Hepatocyte (in vitro differentiated cells): ENCODE measurements around the gene FILIP1. TPM values are rescaled to one million over a fixed set of nuclear protein-coding genes. Genes with fewer than 3 reads are reported as not detected.

Experiments
- DNase-seq: peaks from one replicate; pipeline ENCODE4 v3.0.0-alpha.2; 2016; ENCODE audit warnings: low spot score
- H2AFZ ChIP-seq: fragments of 200-600 bp; sonication (generic); 2 replicates; pipeline ENCODE4 v1.6.0; 2016; ENCODE audit warnings: antibody characterized with exemption, mild to moderate bottlenecking
- H3K27ac ChIP-seq: fragments of 200-600 bp; sonication (generic); 2 replicates; pipeline ENCODE4 v1.5.1; 2016; ENCODE audit warnings: mild to moderate bottlenecking
- H3K27me3 ChIP-seq: fragments of 200-600 bp; sonication (generic); 2 replicates; pipeline ENCODE4 v1.6.1; 2016
- H3K36me3 ChIP-seq: fragments of 200-600 bp; sonication (generic); replicated peaks from 2 replicates; pipeline ENCODE4 v1.5.1; 2016; ENCODE audit warnings: low read depth; ENCODE audit not compliant: insufficient read depth
- H3K4me1 ChIP-seq: fragments of 200-600 bp; sonication (generic); 2 replicates; pipeline ENCODE4 v1.5.1; 2016; ENCODE audit warnings: mild to moderate bottlenecking, moderate library complexity; ENCODE audit not compliant: insufficient read depth
- H3K4me2 ChIP-seq: fragments of 200-600 bp; sonication (generic); 2 replicates; pipeline ENCODE4 v1.6.0; 2016
- H3K4me3 ChIP-seq: fragments of 200-600 bp; sonication (generic); 2 replicates; pipeline ENCODE4 v1.5.1; 2016; ENCODE audit warnings: mild to moderate bottlenecking
- H3K79me2 ChIP-seq: fragments of 200-600 bp; sonication (generic); 2 replicates; pipeline ENCODE4 v1.6.0; 2017; ENCODE audit warnings: mild to moderate bottlenecking
- H3K9me2 ChIP-seq: fragments of 200-600 bp; sonication (generic); replicated peaks from 2 replicates; pipeline ENCODE4 v1.6.0; 2017; ENCODE audit warnings: mild to moderate bottlenecking; ENCODE audit not compliant: insufficient read depth
- H3K9me3 ChIP-seq: fragments of 200-600 bp; sonication (generic); 2 replicates; pipeline ENCODE4 v1.5.1; 2016; ENCODE audit warnings: low read depth, mild to moderate bottlenecking
- H4K20me1 ChIP-seq: fragments of 200-600 bp; sonication (generic); 2 replicates; pipeline ENCODE4 v1.6.0; 2016; ENCODE audit warnings: mild to moderate bottlenecking; ENCODE audit not compliant: insufficient read depth, poor library complexity, severe bottlenecking
- CTCF ChIP-seq: fragments of 200-600 bp; sonication (generic); IDR thresholded peaks from 2 replicates; pipeline ENCODE4 v1.5.1; 2016; ENCODE audit warnings: antibody characterized with exemption, mild to moderate bottlenecking; ENCODE audit not compliant: poor library complexity
- EZH2 ChIP-seq: fragments of 200-600 bp; sonication (generic); IDR thresholded peaks from 2 replicates; pipeline ENCODE4 v1.6.1; 2016; ENCODE audit warnings: antibody characterized with exemption, mild to moderate bottlenecking, borderline replicate concordance
- EZH2phosphoT487 ChIP-seq: fragments of 200-600 bp; sonication (generic); IDR thresholded peaks from one replicate; pipeline ENCODE4 v1.6.1; 2018; ENCODE audit warnings: antibody characterized with exemption, mild to moderate bottlenecking, low read depth, moderate library complexity; ENCODE audit not compliant: unreplicated experiment, severe bottlenecking
- WGBS: methylation state at CpG from one replicate; pipeline ENCODE4 v1.1.6; 2016; ENCODE audit warnings: low lambda C conversion rate; ENCODE audit errors: missing lambda C conversion rate; 5-methylcytosine and 5-hydroxymethylcytosine counted together
- polyA plus RNA-seq: library from polyadenylated mRNA; unstranded; fragments of >200 nt; fragmentation: Nextera tagmentation; extraction: Ambion mirVana; gene quantifications from 2 replicates; pipeline ENCODE4 v1.2.1, GENCODE V29; 2016
- total RNA-seq: library from RNA; depleted of rRNA; stranded (reverse); fragments of >200 nt; gene quantifications from 2 replicates; pipeline ENCODE4 v1.2.3, GENCODE V29; 2014

Gene FILIP1
- total and polyA plus RNA-seq, 2 experiments from 2014 or later, result 4.1 to 6.0 TPM

GRCh38 chr6:75491291-75491690 lies 2.3 kb downstream of the FILIP1 start:
- peaks cover 4% of the 10 kb centered on the region for H3K79me2 ChIP-seq
- no peak overlapping the region for H3K27ac ChIP-seq
- WGBS, result 92% methylated on average over 1 of the region's 1 CpG
- H3K9me2 ChIP-seq, result no peaks in the 10 kb centered on the region
- no peaks in the 10 kb centered on the region for H4K20me1 ChIP-seq
- DNase-seq, result no peak
- H3K4me3 ChIP-seq, result no peak overlapping the region
- H3K9me3 ChIP-seq, result no peaks in the 10 kb centered on the region
- TF ChIP-seq EZH2 (no peak), CTCF (no peak), EZH2phosphoT487 (no peak)
- H3K4me1 ChIP-seq, result peaks cover 8% of the 10 kb centered on the region
- no peaks in the 10 kb centered on the region for H3K36me3 ChIP-seq
- H2AFZ ChIP-seq, result no peak overlapping the region
- no peaks in the 10 kb centered on the region for H3K27me3 ChIP-seq
- peak overlapping the region; percentile 68 for H3K4me2 ChIP-seq

- no peak overlapping the region for H3K27ac ChIP-seq
- WGBS, result 93% methylated on average over 3 of the region's 3 CpGs
- no peaks in the 10 kb centered on the region for H3K27me3 ChIP-seq
- no peak for DNase-seq
- peaks cover 7% of the 10 kb centered on the region for H3K79me2 ChIP-seq
- peaks cover 8% of the 10 kb centered on the region for H3K4me1 ChIP-seq
- H2AFZ ChIP-seq, result no peak overlapping the region
- H3K9me3 ChIP-seq, result no peaks in the 10 kb centered on the region
- H3K36me3 ChIP-seq, result no peaks in the 10 kb centered on the region
- no peak overlapping the region for H3K4me3 ChIP-seq
- TF ChIP-seq CTCF, result no peak
- TF ChIP-seq EZH2phosphoT487, result no peak
- no peak for TF ChIP-seq EZH2
- peak overlapping the region; percentile 68 for H3K4me2 ChIP-seq
- no peaks in the 10 kb centered on the region for H3K9me2 ChIP-seq
- H4K20me1 ChIP-seq, result no peaks in the 10 kb centered on the region
Measured at GRCh38 chr6:75490706-75491105, 2.9 kb downstream of the FILIP1 start.

GRCh38 chr6:75489025-75489424 lies 4.6 kb downstream of the FILIP1 start:
- Histone ChIP-seq H3K4me2 (peak overlapping the region; percentile 68), H3K27ac (peak overlapping the region; percentile 58), H3K9me2 (no peaks in the 10 kb centered on the region), H3K4me3 (no peak overlapping the region), H3K27me3 (no peaks in the 10 kb centered on the region), H2AFZ (no peak overlapping the region), H3K36me3 (no peaks in the 10 kb centered on the region), H3K79me2 (peaks cover 7% of the 10 kb centered on the region), H3K4me1 (peaks cover 8% of the 10 kb centered on the region), H4K20me1 (no peaks in the 10 kb centered on the region), H3K9me3 (no peaks in the 10 kb centered on the region)
- TF ChIP-seq CTCF (no peak), EZH2phosphoT487 (no peak), EZH2 (no peak)
- DNase-seq, result no peak
- 7% methylated on average over 1 of the region's 1 CpG for WGBS

- no peaks in the 10 kb centered on the region for H4K20me1 ChIP-seq
- no peak overlapping the region for H3K4me3 ChIP-seq
- peaks cover 6% of the 10 kb centered on the region for H3K79me2 ChIP-seq
- H3K27me3 ChIP-seq, result no peaks in the 10 kb centered on the region
- H3K4me1 ChIP-seq, result peaks cover 8% of the 10 kb centered on the region
- peak overlapping the region; percentile 68 for H3K4me2 ChIP-seq
- H2AFZ ChIP-seq, result no peak overlapping the region
- peak overlapping the region; percentile 58 for H3K27ac ChIP-seq
- peak; percentile 16 for DNase-seq
- no peak for TF ChIP-seq EZH2phosphoT487
- TF ChIP-seq CTCF, result no peak
- TF ChIP-seq EZH2, result no peak
- 50% methylated on average over 1 of the region's 1 CpG for WGBS
- H3K9me2 ChIP-seq, result no peaks in the 10 kb centered on the region
- no peaks in the 10 kb centered on the region for H3K9me3 ChIP-seq
- no peaks in the 10 kb centered on the region for H3K36me3 ChIP-seq
Measured at GRCh38 chr6:75488033-75488432, 5.6 kb downstream of the FILIP1 start.
